Retina (tissue), 1 donor: ENCODE results near the gene RNF144B.

ENCODE experiments used
- DNase-seq: peaks from one replicate; pipeline ENCODE4 v3.0.0-alpha.2; 2016

RNF144B gene

DNA sequence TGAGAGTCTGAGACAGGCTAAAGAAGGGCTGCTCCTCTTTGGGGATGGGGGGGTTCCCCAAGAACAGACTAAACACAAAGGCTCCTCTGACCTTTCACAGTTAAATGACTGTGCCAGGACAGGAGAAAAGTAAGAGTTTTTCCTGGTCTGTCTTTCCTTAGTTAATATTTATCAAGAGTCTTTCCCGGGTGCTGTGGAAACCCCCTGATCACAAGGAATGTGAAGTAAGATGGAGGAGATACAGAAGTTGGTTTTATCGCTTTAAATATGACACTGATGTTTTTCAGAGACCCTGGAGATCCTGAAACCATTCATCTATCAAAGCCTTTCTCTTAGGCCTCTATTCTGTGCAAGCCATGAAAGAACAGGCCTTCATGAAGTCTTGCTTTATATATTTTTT is 105.8 kb downstream of the RNF144B start:
- DNase-seq: no peak

DNA sequence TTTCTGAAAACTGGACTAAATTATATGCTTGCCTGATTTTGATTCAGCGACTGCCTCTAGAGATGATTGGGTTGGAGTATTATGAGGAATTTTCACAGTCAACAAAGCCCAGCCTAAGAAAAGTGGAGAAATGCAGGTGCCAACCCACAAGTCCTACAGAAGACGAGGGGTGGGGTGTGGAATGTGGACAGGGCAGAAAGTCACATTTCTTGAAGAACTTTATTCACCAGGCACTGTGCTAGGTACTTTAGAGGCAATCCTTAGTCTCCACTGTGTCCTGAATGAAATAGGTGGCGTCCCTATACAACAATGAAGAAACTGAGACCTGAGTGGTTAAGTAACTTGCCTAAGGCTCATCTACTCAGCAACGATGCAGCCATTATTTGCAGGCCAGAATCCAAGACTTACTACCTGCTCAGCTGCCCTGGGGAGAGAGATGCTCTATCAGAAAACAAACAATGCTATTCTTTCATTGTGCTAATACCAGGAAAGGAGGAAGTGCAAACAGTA is 106.3 kb downstream of the RNF144B start:
- no peak for DNase-seq

- DNase-seq: no peak
These were observed 106.8 kb downstream of the RNF144B start for GRCh38 chr6:18493925-18494324.

DNA sequence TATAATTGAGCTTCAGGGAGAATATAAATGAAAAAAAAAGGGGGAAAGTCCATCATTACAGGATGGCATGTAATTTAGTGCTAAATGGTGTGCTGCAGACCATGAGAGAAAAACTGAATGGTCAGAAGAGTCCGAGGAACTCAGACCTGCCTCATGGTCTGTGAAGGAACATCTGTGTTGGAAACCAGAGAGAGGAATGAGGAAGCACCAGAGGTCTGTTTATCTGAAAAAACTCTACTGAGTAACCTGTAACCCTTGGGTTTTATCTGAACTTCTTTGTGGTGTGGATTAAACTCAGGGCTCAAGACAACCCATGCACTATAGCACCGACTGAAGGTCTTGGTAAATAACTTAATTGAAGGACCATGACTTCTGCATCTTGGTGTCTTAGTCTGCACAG is 108.1 kb downstream of the RNF144B start:
- no peak for DNase-seq

GRCh38 chr6:18496462-18496861 is 109.3 kb downstream of the RNF144B start:
- no peak for DNase-seq

GRCh38 chr6:18497006-18497405 is 109.9 kb downstream of the RNF144B start:
- DNase-seq: no peak

GRCh38 chr6:18498408-18498807 is 111.3 kb downstream of the RNF144B start:
- DNase-seq: no peak

- no peak for DNase-seq
These were observed 113.9 kb downstream of the RNF144B start for GRCh38 chr6:18500921-18501662.

GRCh38 chr6:18501663-18502013 is 114.5 kb downstream of the RNF144B start:
- no peak for DNase-seq

- no peak for DNase-seq
These were observed 116.0 kb downstream of the RNF144B start for GRCh38 chr6:18503206-18503592.

- peak; percentile 73 for DNase-seq
These were observed 116.6 kb downstream of the RNF144B start for GRCh38 chr6:18503593-18504231.

GRCh38 chr6:18504232-18504596 is 117.1 kb downstream of the RNF144B start:
- no peak for DNase-seq

- DNase-seq: peak; percentile 67
These were observed 119.3 kb downstream of the RNF144B start for GRCh38 chr6:18506382-18507017.

DNA sequence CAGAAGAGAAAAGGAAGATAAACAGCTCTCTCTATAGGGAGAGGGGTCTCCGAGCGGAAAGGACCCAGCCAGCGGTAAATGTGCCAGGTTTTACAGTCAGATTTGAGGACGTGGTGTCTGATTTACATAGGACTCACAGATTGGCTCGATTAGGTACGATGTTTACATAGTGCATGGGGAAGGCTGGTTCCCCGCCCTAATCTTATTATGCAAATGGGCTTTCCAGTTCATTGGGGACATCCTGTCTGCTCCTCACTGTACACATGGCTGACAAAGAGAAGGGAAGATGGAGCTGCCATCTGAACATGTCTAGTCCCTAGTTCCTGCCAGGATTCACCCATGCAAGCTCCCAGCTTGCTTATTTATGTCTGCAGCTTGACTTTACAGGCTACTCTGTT is 119.9 kb downstream of the RNF144B start:
- peak; percentile 72 for DNase-seq

DNA sequence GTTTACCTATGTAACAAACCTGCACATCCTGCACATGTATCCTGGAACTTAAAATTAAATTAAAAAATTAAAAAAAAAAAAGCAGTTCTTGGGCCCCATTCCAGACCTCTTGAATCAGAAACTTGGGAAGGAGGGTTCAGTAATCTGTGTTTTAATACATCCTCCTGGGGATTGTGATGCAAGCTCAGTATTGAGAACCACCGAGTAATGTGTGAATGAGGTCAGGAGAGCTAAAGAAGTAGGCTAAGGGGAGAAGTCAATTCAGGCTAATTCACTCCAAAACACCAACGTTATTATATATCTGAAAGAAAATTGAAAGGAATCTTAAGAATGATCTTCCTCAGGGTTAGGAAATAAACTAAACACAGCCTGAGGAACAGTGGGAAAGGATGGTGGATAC is 120.4 kb downstream of the RNF144B start:
- no peak for DNase-seq

DNA sequence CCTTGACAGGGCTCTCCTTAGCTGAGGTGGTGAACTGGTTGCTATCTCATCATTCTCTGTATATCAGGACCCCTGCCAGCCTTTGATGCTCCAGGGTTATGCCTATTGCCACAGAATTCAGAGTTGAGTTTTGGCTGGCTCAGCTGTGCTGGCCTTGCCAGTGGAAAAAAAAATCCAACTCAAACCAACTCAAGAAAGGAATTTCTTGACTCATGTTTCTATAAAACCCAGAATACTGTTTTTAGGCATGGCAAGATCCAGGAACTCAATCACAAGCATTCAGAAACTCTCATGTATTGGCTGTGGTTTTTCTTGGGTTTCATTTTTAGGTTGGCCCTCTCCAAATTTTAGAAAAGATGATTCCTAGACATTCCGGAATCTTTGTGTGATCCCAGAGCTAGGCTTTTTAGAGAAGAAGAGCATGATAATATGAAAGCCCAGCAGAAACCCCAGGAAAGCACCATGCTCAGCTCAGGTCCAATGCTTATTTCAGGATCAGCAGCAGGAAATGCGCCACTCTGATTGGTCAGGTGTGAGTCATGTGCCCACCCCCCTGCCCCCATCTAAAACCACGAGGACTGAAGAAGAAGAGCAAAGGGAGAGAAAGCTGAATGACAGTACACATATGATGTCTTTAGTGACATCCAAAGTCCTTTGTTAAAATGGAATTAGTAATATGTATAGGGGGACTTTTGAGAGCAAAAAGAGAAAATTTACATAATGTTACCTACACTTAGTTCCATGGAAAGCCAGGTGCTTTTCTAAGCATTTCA is 122.9 kb downstream of the RNF144B start:
- DNase-seq: no peak

- DNase-seq: no peak
These were observed 123.5 kb downstream of the RNF144B start for GRCh38 chr6:18510644-18511033.

DNA sequence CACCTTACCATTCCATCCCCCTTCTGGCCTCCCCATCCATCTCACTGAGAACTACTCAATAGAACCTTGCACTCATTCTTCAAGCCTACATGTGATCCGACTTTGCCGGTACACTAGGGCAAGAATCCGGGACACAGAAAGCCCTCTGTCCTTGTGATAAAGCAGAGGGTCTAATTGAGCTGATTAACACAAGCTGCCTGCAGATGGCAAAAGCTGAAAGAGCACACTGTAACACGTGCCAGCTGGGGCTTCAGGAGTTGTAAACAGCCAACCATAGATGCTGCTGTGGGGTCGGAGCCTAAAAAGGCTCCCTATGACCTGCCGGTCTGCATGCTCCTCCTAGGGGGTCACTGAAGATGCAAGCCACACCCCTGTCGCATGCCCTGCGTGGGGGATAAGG is 124.1 kb downstream of the RNF144B start:
- peak; percentile 44 for DNase-seq

- DNase-seq: no peak
These were observed 126.2 kb downstream of the RNF144B start for GRCh38 chr6:18513253-18513798.

GRCh38 chr6:18514180-18514579 is 127.0 kb downstream of the RNF144B start:
- no peak for DNase-seq

GRCh38 chr6:18515767-18516166 is 128.6 kb downstream of the RNF144B start:
- peak; percentile 12 for DNase-seq
